ENCODE data around the gene NIT2. TPM values are rescaled to one million over a fixed set of nuclear protein-coding genes. Genes with fewer than 3 reads are reported as not detected.

The NIT2 gene
- total RNA-seq, 1 donor from 2014 or later = 16.7 TPM

DNA sequence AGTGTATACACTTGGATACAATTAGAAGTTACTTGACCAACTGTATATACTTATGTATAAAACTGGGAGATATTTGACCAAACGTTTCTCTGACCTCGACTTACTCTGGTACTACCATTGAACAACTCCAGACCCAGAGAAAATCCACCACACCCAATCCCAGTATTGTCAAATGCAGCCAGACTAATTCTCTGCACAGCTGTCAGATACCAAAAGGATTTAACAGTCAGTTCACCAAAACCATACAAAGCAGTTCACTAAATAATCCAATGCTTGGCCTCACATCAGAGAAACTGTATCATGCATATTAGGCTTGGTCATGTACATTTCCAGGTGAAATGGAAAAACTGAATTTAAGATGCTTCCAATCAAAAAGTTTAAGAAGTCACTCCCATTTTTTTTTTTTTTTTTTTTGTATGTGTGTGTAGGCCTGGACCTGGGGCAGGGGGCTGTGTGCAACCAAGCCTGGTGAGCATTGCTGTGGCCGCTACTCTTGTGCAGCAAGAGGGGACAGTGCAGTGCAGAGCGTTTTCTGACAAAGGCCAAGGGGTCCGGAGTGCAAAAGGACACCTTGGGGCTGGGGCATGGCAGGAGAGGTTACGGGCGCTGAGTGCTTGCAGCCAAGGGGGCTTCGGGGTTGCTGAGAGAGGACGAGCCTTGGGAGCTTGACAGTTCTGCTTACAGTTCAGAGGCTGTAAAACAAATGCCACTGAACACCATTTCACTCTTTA, 64.9 kb downstream of the NIT2 start:
- no peak for DNase-seq

DNA sequence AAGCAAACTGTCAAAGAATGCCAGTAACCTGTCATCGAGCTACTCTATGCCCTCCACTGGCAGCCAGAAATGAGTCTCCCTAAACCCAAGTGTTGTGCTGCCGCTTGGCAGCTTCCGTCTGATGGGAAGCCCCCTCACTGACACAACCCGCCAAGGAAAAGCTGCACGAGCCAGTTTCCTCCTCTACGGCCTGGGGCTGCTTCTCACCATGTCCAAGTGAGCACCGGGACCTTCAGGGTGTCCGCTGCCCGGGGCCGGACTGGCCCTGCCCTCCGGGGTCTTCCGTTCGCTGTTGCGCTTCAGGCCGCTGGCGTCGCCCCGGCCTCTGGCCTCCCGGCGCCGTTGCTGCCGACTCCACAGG, 65.8 kb downstream of the NIT2 start:
- no peak for DNase-seq

DNA sequence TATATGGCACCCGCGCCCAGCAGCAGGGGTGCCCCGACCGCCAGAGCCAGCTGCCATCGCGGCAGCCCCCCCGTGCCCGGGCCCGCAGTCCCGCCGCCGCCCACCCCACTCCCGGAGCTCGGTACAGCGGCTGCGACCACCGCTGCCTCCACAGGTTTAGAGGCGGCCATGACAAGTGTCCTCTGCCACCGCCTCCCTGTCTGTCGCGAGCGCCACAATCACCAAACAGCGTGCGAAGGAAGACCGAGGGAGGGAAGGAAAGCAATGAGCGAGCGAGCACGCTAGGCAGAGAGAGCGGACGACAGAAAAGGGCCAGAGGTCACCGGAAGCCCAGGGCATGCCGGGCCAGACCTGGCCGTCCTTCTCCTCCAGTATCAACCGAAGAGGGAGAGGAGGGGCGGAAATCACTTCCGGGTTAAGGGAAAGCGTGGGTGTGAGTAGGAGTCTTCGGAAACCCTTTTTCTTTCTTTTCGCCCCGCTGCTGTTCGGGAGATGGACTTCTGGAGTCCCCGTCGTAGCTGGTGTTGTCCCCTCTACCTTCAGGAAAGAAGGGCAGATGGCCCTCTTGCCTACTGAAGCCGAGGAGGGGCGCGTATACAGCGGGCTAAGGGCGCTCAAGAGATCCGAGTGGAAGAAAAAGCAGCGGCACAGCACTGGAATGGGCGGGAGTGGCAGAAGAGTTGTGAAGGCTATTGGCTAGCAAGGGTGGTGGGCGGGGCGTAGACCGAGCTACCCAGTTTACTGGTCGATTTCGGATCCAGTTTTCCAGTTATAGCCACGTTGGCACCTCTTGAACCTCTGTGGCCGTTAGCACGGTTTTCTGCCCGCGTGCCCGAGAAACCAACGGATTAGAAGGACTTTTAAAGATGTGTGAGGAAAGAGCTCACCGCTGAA, 66.5 kb downstream of the NIT2 start, which contains the start of the genes LNP1 and TOMM70:
TSS of gene LNP1 (plus strand) at position 760 of the 894 bp plus-strand sequence. CDS start 28,191 bp downstream, outside the sequence.
TSS of gene TOMM70 (minus strand) at position 310 of the 894 bp plus-strand sequence. CDS start at position 170, 140 bp downstream.
- peak; percentile 93 for DNase-seq

GRCh38 chr3:100401674-100402041, 67.1 kb downstream of the NIT2 start:
- peak; percentile 50 for DNase-seq

DNA sequence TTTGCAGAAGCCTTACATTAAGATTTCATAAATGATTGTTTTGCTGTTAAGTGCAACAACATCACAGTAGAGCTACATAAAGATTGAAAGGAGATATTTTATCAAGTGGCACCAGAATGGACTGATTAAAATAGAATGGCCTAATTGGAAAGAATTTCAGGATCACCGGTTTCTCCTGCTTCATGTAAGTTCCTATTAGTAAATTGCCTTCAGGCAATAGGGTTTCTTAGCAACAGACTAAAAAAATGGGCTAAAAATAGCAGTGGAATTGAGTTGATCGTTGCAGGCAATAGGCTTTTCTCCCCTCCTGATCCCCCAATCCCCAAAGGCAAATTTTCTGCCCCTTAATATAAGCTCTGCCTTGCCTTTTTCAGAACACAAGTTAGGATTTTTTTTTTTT, 67.7 kb downstream of the NIT2 start:
- DNase-seq = no peak

GRCh38 chr3:100402891-100403290, 68.3 kb downstream of the NIT2 start:
- no peak for DNase-seq

DNA sequence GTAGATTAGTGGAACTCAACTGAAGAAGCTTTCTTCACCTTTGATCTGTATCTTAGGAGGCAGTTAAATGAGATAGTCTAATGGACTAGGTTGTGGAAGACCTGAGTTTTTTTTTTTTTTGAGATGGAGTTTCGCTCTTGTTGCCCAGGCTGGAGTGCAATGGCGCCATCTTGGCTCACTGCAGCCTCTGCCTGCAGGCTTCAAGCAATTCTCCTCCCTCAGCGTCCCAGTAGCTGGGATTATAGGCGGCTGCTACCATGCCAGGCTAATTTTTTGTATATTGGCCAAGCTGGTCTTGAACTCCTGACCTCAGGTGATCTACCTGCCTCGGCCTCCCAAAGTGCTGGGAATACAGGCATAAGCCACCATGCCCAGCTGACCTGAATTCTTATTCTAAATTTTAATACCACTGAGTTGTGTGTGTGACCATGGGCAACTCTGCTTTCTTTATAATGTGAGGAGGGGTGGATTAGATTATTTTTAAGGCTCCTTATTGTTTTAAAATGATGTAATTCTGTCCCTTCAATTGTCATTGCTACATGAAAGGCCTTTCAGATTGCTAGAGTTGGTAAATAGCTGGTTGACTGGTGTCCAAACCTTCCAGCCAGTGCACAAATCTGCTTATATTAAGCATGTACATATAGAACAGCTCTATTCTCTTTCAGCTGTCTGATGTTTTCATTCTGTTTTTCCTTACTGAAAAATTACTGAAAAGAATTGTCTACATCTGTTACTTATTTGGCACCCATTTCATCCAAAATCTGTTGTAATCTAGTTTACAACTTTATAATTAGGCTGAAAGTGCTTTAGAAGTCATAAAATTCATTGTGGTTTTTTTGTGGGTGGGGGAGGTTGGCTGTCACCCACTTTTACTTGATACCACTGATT, 69.0 kb downstream of the NIT2 start:
- DNase-seq = no peak

DNA sequence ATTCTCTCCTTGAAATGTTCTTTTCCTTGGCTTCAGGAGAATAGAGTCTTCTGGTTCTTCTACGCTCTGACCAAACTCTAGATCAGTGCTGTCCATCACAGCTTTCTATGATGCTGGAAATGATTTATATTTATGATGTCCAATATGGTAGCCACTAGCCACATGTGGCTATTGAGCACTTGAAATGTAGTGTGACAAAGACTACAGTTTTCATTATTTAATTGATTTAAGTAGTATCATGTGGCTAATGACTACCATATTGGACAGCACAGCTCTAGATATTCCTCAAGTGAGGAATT, 69.6 kb downstream of the NIT2 start:
- DNase-seq = no peak

DNA sequence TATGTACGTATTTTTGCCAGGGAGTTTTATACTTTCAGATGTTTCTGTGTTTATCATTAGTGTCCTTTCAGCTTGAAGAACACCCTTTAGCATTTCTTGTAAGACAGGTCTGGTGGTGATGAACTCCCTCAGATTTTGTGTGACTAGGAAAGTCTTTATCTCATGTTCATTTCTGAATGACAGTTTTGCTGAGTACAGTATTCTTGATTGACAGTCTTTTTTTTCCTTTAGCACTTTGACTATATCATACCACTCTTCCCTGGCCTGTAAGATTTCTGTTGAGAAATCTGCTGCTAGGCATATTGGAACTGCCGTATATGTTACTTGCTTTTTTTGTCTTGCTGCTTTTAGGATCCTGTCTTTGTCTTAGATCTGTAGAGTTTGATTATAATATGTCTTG, 72.6 kb downstream of the NIT2 start:
- DNase-seq = no peak

GRCh38 chr3:100407977-100408532, 73.5 kb downstream of the NIT2 start:
- DNase-seq = no peak

Other genes with a start within 250 kb of the NIT2 start
- 1.2 TPM for gene FILIP1L, start 220.3 kb upstream of the NIT2 start, total RNA-seq
- 73.5 TPM for gene TBC1D23, start 73.8 kb upstream of the NIT2 start, total RNA-seq
- gene TOMM70, start 66.3 kb downstream of the NIT2 start, total RNA-seq = 125 TPM
- gene LNP1, start 66.8 kb downstream of the NIT2 start, total RNA-seq = 6.4 TPM
- 3.0 TPM for gene TMEM45A, start 157.9 kb downstream of the NIT2 start, total RNA-seq

Data from occipital lobe (tissue), 2 donors.